GM12878 (cell line): ENCODE results near the gene DUS1L. TPM values are rescaled to one million over a fixed set of nuclear protein-coding genes. Genes with fewer than 3 reads are reported as not detected.

Experiments used
- ATAC-seq: fragments of 200-7000 bp; cut with Tn5 transposase; 3 replicates; pipeline ENCODE4 v1.9.1; 2020; ENCODE audit warnings: mild to moderate bottlenecking, moderate library complexity
- BruUV-seq: library from RNA; stranded (reverse); fragments of 400-500 nt; replicated peaks from 2 replicates; lab custom pipeline; 2021; lab: Mats Ljungman, UMichigan
- CTCF ChIA-PET: fragments of 300-600 bp; sonication (Branson Sonifier 250); formaldehyde crosslinking; extraction: SDS; loops from one replicate; lab custom pipeline; 2021; ENCODE audit warnings: inconsistent platforms; lab: Yijun Ruan, JAX
- POLR2A ChIA-PET: fragments of 350-600 bp; formaldehyde crosslinking; extraction: SDS; loops from one replicate; lab custom pipeline; 2021; ENCODE audit warnings: inconsistent platforms; lab: Charles Lee
- RAD21 ChIA-PET: fragments of 300-600 bp; sonication (Branson Sonifier 250); formaldehyde crosslinking; loops from one replicate; lab custom pipeline; 2023; ENCODE audit warnings: antibody characterized with exemption; ENCODE audit not compliant: unreplicated experiment; lab: Charles Lee
- SMC1A ChIA-PET: fragments of 300-600 bp; sonication (Branson Sonifier 250); formaldehyde crosslinking; loops from one replicate; lab custom pipeline; 2023; ENCODE audit not compliant: unreplicated experiment, uncharacterized antibody; lab: Charles Lee
- DNase-seq: peaks from one replicate; pipeline ENCODE4 v3.0.0-alpha.2; 2011; ENCODE audit warnings: low read depth, low spot score
- FAIRE-seq: peaks from 3 replicates; lab custom pipeline; 2011; peaks lifted over from hg19 to GRCh38; lab: Jason Lieb, UNC
- H2AFZ ChIP-seq: 2 replicates; pipeline ENCODE4 v1.6.0; 2011; ENCODE audit warnings: low read depth, low read length, control low read depth; ENCODE audit not compliant: control insufficient read depth
- H3K27ac ChIP-seq: 2 replicates; pipeline ENCODE4 v1.5.1; 2011; ENCODE audit warnings: control low read depth; ENCODE audit not compliant: control insufficient read depth, insufficient read depth
- H3K27me3 ChIP-seq, 2 experiments: replicated peaks in 1 of 2; 2 replicates each; pipeline versions ENCODE4 v1.6.0 to v1.6.1; 2011; ENCODE audit warnings: low read length in 1 of 2; ENCODE audit not compliant: control insufficient read depth in 2 of 2, insufficient read depth in 2 of 2
- H3K36me3 ChIP-seq, 2 experiments: 2 replicates each; pipeline ENCODE4 v1.5.1; 2011; ENCODE audit warnings: low read length in 1 of 2; ENCODE audit not compliant: control insufficient read depth in 2 of 2, insufficient read depth in 2 of 2
- H3K4me1 ChIP-seq: 2 replicates; pipeline ENCODE4 v1.6.1; 2011; ENCODE audit warnings: mild to moderate bottlenecking, low read length, moderate library complexity, mixed read lengths; ENCODE audit not compliant: control insufficient read depth, insufficient read depth
- H3K4me2 ChIP-seq: 2 replicates; pipeline ENCODE4 v1.6.0; 2011; ENCODE audit warnings: control low read depth; ENCODE audit not compliant: control insufficient read depth, insufficient read depth
- H3K4me3 ChIP-seq: fragments of 200-600 bp; sonication (generic); 2 replicates; pipeline ENCODE4 v1.5.1; 2016
- H3K79me2 ChIP-seq: 2 replicates; pipeline ENCODE4 v1.6.0; 2011; ENCODE audit warnings: low read length; ENCODE audit not compliant: control insufficient read depth, insufficient read depth
- H3K9ac ChIP-seq: 2 replicates; pipeline ENCODE4 v1.8.0; 2011; ENCODE audit warnings: low read length, control low read depth, mixed read lengths; ENCODE audit not compliant: control insufficient read depth, insufficient read depth
- H3K9me3 ChIP-seq: replicated peaks from 3 replicates; pipeline ENCODE4 v1.5.1; 2011; ENCODE audit warnings: mild to moderate bottlenecking, low read length; ENCODE audit not compliant: control insufficient read depth, insufficient read depth
- H4K20me1 ChIP-seq: 2 replicates; pipeline ENCODE4 v1.6.0; 2011; ENCODE audit not compliant: control insufficient read depth, insufficient read depth
- FOS ChIP-seq: IDR thresholded peaks from 3 replicates; pipeline ENCODE4 v1.6.1; 2011; ENCODE audit warnings: borderline replicate concordance; ENCODE audit not compliant: insufficient read length; ENCODE audit errors: extremely low read depth
- FOXK2 ChIP-seq: fragments of 450-650 bp; IDR thresholded peaks from 2 replicates; pipeline ENCODE4 v1.6.1; 2017; ENCODE audit warnings: mild to moderate bottlenecking, moderate library complexity
- FOXM1 ChIP-seq: IDR thresholded peaks from 2 replicates; pipeline ENCODE4 v1.6.1; 2012; ENCODE audit warnings: low read depth, mild to moderate bottlenecking, inconsistent platforms, low read length, moderate library complexity
- GABPA ChIP-seq: IDR thresholded peaks from 2 replicates; pipeline ENCODE4 v1.6.1; 2014; ENCODE audit warnings: antibody characterized with exemption, low read depth, mild to moderate bottlenecking, inconsistent platforms
- MYC ChIP-seq: IDR thresholded peaks from 2 replicates; pipeline ENCODE4 v1.6.1; 2011; ENCODE audit warnings: mild to moderate bottlenecking, low read length, moderate library complexity, inconsistent platforms; ENCODE audit not compliant: insufficient read depth, insufficient replicate concordance, insufficient read length, severe bottlenecking
- NFYB ChIP-seq: IDR thresholded peaks from 2 replicates; pipeline ENCODE4 v1.6.1; 2011; ENCODE audit warnings: low read depth, mild to moderate bottlenecking, low read length, improper control_type of control experiment, moderate library complexity; ENCODE audit not compliant: insufficient read depth
- NR2C2 ChIP-seq: IDR thresholded peaks from 2 replicates; pipeline ENCODE4 v1.6.1; 2011; ENCODE audit warnings: borderline replicate concordance, low read depth; ENCODE audit not compliant: control insufficient read depth, insufficient read length
- POU2F2 ChIP-seq: IDR thresholded peaks from 3 replicates; pipeline ENCODE4 v1.6.1; 2011; ENCODE audit warnings: low read depth, mild to moderate bottlenecking, low read length, borderline replicate concordance
- TAF1 ChIP-seq: IDR thresholded peaks from 2 replicates; pipeline ENCODE4 v1.6.1; 2011; ENCODE audit warnings: mild to moderate bottlenecking, low read depth, low read length, borderline replicate concordance
- TCF3 ChIP-seq: IDR thresholded peaks from 2 replicates; pipeline ENCODE4 v1.6.1; 2012; ENCODE audit warnings: low read depth, mild to moderate bottlenecking, low read length, borderline replicate concordance; ENCODE audit not compliant: insufficient read depth
- ZBTB4 ChIP-seq: fragments of 450-650 bp; formaldehyde crosslinking; IDR thresholded peaks from 2 replicates; pipeline ENCODE4 v1.4.0; 2022; ENCODE audit warnings: mild to moderate bottlenecking, moderate library complexity
- WGBS: methylation state at CpG from one replicate; pipeline ENCODE4 v1.1.6; 2016; ENCODE audit warnings: low lambda C conversion rate; ENCODE audit not compliant: insufficient replicate concordance, insufficient coverage; ENCODE audit errors: missing lambda C conversion rate; 5-methylcytosine and 5-hydroxymethylcytosine counted together
- in situ Hi-C: fragments of 300-500 bp; cut with MboI; formaldehyde crosslinking; loops from 9 replicates; pipeline ENCODE4 v1.14.3; 2018; ENCODE audit warnings: mixed read lengths
- intact Hi-C: fragments of 100-400 bp; cut with micrococcal nuclease; formaldehyde crosslinking; loops from one replicate; pipeline ENCODE4 v1.14.2; 2022; ENCODE audit not compliant: unreplicated experiment
- polyA plus RNA-seq, 11 experiments: library from polyadenylated mRNA; depleted of rRNA in 4 of 11; unstranded in 6 of 11; stranded (reverse) in 5 of 11; fragments of >200 nt; fragmentation: Nextera tagmentation in 4 of 11; fragmentation: Illumina TruSeq in 1 of 11; extraction: Ambion mirVana in 4 of 11; extraction: Trizol in 1 of 11; gene quantifications; 1 replicate in 1 of 11; 2 replicates in 10 of 11; pipeline versions ENCODE4 v1.2.1 to v1.2.3, GENCODE V29; 2011 to 2016; ENCODE audit warnings: inconsistent platforms in 2 of 11, missing spikeins in 2 of 11, low read depth in 1 of 11
- total RNA-seq, 4 experiments: library from RNA; depleted of rRNA in 3 of 4; stranded (reverse); fragments of >200 nt in 3 of 4; fragmentation: Illumina TruSeq in 1 of 4; extraction: Trizol in 1 of 4; gene quantifications; 2 replicates each; pipeline versions ENCODE4 v1.2.1 to v1.2.3, GENCODE V29; 2013 to 2021

Gene DUS1L
- total and polyA plus RNA-seq, 10 of the 15 experiments (the other 5 are each of a cell fraction or from before 2014, with no cell fraction given): 6.1 to 157 (median 44.5) TPM

GRCh38 chr17:82012640-82013295 lies 52.8 kb downstream of the DUS1L start:
- Histone ChIP-seq H3K27me3 (no peaks in the 10 kb centered on the region), H2AFZ (no peak overlapping the region), H3K36me3 (no peaks in the 10 kb centered on the region), H3K9ac (no peak overlapping the region), H3K4me1 (no peaks in the 10 kb centered on the region), H3K4me3 (no peak overlapping the region), H3K9me3 (no peaks in the 10 kb centered on the region), H3K79me2 (no peaks in the 10 kb centered on the region), H4K20me1 (no peaks in the 10 kb centered on the region), H3K4me2 (no peak overlapping the region), H3K27ac (no peak overlapping the region)
- in situ Hi-C loops (no loop called here), intact Hi-C loops (no loop called here)
- FAIRE-seq (no peak), DNase-seq (no peak), ATAC-seq (no peak)
- POLR2A ChIA-PET: no interaction called here
- CTCF ChIA-PET: interaction anchor here (1.3 kb wide), 1 partner anchor 53 kb away, joined by 3 read pairs; no protein-coding TSS in a partner anchor
- WGBS: 89% methylated on average over 17 of the region's 19 CpGs
- SMC1A ChIA-PET: no interaction called here
- TF ChIP-seq FOXK2 (no peak), FOXM1 (no peak), ZBTB4 (CRISPR knock-in tag) (no peak), POU2F2 (no peak), FOS (no peak), TCF3 (no peak), TAF1 (no peak), MYC (no peak), NR2C2 (no peak), GABPA (no peak), NFYB (no peak)
- no TSS peak for BruUV-seq
- RAD21 ChIA-PET: no interaction called here
